Activated naive CD4-positive, alpha-beta T cell treated with anti-CD3 and anti-CD28 coated beads, Interleukin-2, amount 10 ng/mL, durations not matched to agents 7 days and 5 days (primary cell): Measurements from ENCODE around the gene BBX.

Source experiments
- CTCF ChIA-PET: fragments of 350-600 bp; sonication (Branson Sonifier 250); formaldehyde crosslinking; loops from one replicate; lab custom pipeline; 2021; ENCODE audit warnings: antibody characterized with exemption; lab: Charles Lee
- DNase-seq: peaks from one replicate; pipeline ENCODE4 v3.0.0-alpha.2; 2020
- H3K27ac Mint-ChIP-seq: one replicate; pipeline ENCODE4 v1.8.0; 2021; ENCODE audit warnings: mild to moderate bottlenecking, moderate library complexity, mixed read lengths
- H3K27me3 Mint-ChIP-seq: one replicate; pipeline ENCODE4 v1.8.0; 2021; ENCODE audit warnings: mild to moderate bottlenecking, mixed read lengths
- H3K36me3 Mint-ChIP-seq: one replicate; pipeline ENCODE4 v1.8.0; 2021; ENCODE audit warnings: mixed read lengths
- H3K4me1 Mint-ChIP-seq: one replicate; pipeline ENCODE4 v1.8.0; 2021; ENCODE audit warnings: mixed read lengths
- H3K4me3 Mint-ChIP-seq: one replicate; pipeline ENCODE4 v1.8.0; 2021; ENCODE audit warnings: mild to moderate bottlenecking, moderate library complexity, mixed read lengths
- H3K9me3 Mint-ChIP-seq: one replicate; pipeline ENCODE4 v1.8.0; 2021; ENCODE audit warnings: mixed read lengths

BBX gene

GRCh38 chr3:107523539-107524325 lies 970 bp downstream of the BBX start:
- peaks cover 24% of the 10 kb centered on the region for H3K4me1 Mint-ChIP-seq
- peaks cover 10% of the 10 kb centered on the region for H3K27me3 Mint-ChIP-seq
- CTCF ChIA-PET = no interaction called here
- peak overlapping the region; percentile 99 for H3K4me3 Mint-ChIP-seq
- H3K9me3 Mint-ChIP-seq = no peaks in the 10 kb centered on the region
- peaks cover 15% of the 10 kb centered on the region for H3K36me3 Mint-ChIP-seq
- H3K27ac Mint-ChIP-seq = peak overlapping the region; percentile 99
- DNase-seq = peak; percentile 65

- Mint-ChIP-seq H3K4me1 (peaks cover 24% of the 10 kb centered on the region), H3K36me3 (peaks cover 17% of the 10 kb centered on the region), H3K9me3 (no peaks in the 10 kb centered on the region), H3K27me3 (peaks cover 9% of the 10 kb centered on the region), H3K4me3 (peak overlapping the region; percentile 99), H3K27ac (peak overlapping the region; percentile 99)
- DNase-seq = no peak
- CTCF ChIA-PET = interaction anchor here (0.6 kb wide), 1 partner anchor 103 kb away, joined by 3 read pairs; no protein-coding TSS in a partner anchor
Measured at GRCh38 chr3:107524326-107524840, 1.6 kb downstream of the BBX start.

- Mint-ChIP-seq H3K27ac (peak overlapping the region; percentile 99), H3K27me3 (peaks cover 9% of the 10 kb centered on the region), H3K9me3 (no peaks in the 10 kb centered on the region), H3K36me3 (peaks cover 22% of the 10 kb centered on the region), H3K4me3 (peak overlapping the region; percentile 99), H3K4me1 (peaks cover 24% of the 10 kb centered on the region)
- CTCF ChIA-PET = interaction anchor here (0.6 kb wide), 1 partner anchor 104 kb away, joined by 3 read pairs; no protein-coding TSS in a partner anchor
- peak; percentile 60 for DNase-seq
Measured at GRCh38 chr3:107524841-107525643, 2.3 kb downstream of the BBX start.

GRCh38 chr3:107525644-107526305 lies 3.0 kb downstream of the BBX start:
- peak overlapping the region; percentile 88 for H3K27ac Mint-ChIP-seq
- H3K9me3 Mint-ChIP-seq = no peaks in the 10 kb centered on the region
- peak overlapping the region; percentile 88 for H3K4me3 Mint-ChIP-seq
- peaks cover 22% of the 10 kb centered on the region for H3K36me3 Mint-ChIP-seq
- peaks cover 9% of the 10 kb centered on the region for H3K27me3 Mint-ChIP-seq
- CTCF ChIA-PET = interaction anchor here (0.9 kb wide), 1 partner anchor 175 kb away, joined by 3 read pairs; no protein-coding TSS in a partner anchor
- peaks cover 24% of the 10 kb centered on the region for H3K4me1 Mint-ChIP-seq
- DNase-seq = peak; percentile 37

- no peak overlapping the region for H3K27ac Mint-ChIP-seq
Measured at GRCh38 chr3:107531917-107532469, 9.2 kb downstream of the BBX start.

GRCh38 chr3:107540857-107541256 lies 18.1 kb downstream of the BBX start:
- DNase-seq = no peak
- H3K27ac Mint-ChIP-seq = no peak overlapping the region
- no peaks in the 10 kb centered on the region for H3K9me3 Mint-ChIP-seq
- no peaks in the 10 kb centered on the region for H3K36me3 Mint-ChIP-seq
- H3K27me3 Mint-ChIP-seq = no peaks in the 10 kb centered on the region
- CTCF ChIA-PET = no interaction called here
- no peaks in the 10 kb centered on the region for H3K4me1 Mint-ChIP-seq
- no peak overlapping the region for H3K4me3 Mint-ChIP-seq

More at GRCh38 chr3:107531917-107532469, 9.2 kb downstream of the BBX start:
- DNase-seq = no peak
- Mint-ChIP-seq H3K4me1 (peaks cover under 1% of the 10 kb centered on the region), H3K36me3 (peaks cover 17% of the 10 kb centered on the region), H3K9me3 (no peaks in the 10 kb centered on the region), H3K4me3 (no peak overlapping the region), H3K27me3 (no peaks in the 10 kb centered on the region)
- CTCF ChIA-PET = no interaction called here

- no peaks in the 10 kb centered on the region for H3K36me3 Mint-ChIP-seq
- no peaks in the 10 kb centered on the region for H3K4me1 Mint-ChIP-seq
- no peaks in the 10 kb centered on the region for H3K9me3 Mint-ChIP-seq
- H3K27me3 Mint-ChIP-seq = no peaks in the 10 kb centered on the region
- DNase-seq = no peak
- no peak overlapping the region for H3K4me3 Mint-ChIP-seq
- CTCF ChIA-PET = interaction anchor here (0.7 to 1.7 kb wide), 4 partner anchors 112 to 307 kb away, joined by 3 to 7 read pairs (median 4); no protein-coding TSS in a partner anchor
- no peak overlapping the region for H3K27ac Mint-ChIP-seq
Measured at GRCh38 chr3:107542665-107543064, 19.9 kb downstream of the BBX start.

- Mint-ChIP-seq H3K9me3 (peaks cover 3% of the 10 kb centered on the region), H3K27ac (no peak overlapping the region), H3K4me3 (no peak overlapping the region), H3K4me1 (no peaks in the 10 kb centered on the region), H3K36me3 (peaks cover 2% of the 10 kb centered on the region), H3K27me3 (no peaks in the 10 kb centered on the region)
- DNase-seq = no peak
- CTCF ChIA-PET = interaction anchor here (1.0 to 1.7 kb wide), 4 partner anchors 113 to 308 kb away, joined by 3 to 7 read pairs (median 5); no protein-coding TSS in a partner anchor
Measured at GRCh38 chr3:107543666-107544065, 20.9 kb downstream of the BBX start.

- Mint-ChIP-seq H3K36me3 (peaks cover 2% of the 10 kb centered on the region), H3K4me1 (no peaks in the 10 kb centered on the region), H3K4me3 (no peak overlapping the region), H3K27ac (no peak overlapping the region), H3K27me3 (no peaks in the 10 kb centered on the region), H3K9me3 (peaks cover 5% of the 10 kb centered on the region)
- DNase-seq = no peak
- CTCF ChIA-PET = interaction anchor here (1.0 to 1.3 kb wide), 2 partner anchors 84 to 273 kb away, joined by 3 read pairs; no protein-coding TSS in a partner anchor
Measured at GRCh38 chr3:107545680-107546120, 22.9 kb downstream of the BBX start.

- H3K36me3 Mint-ChIP-seq = peaks cover 2% of the 10 kb centered on the region
- H3K9me3 Mint-ChIP-seq = peaks cover 5% of the 10 kb centered on the region
- H3K27ac Mint-ChIP-seq = no peak overlapping the region
- H3K4me3 Mint-ChIP-seq = no peak overlapping the region
- DNase-seq = no peak
- no peaks in the 10 kb centered on the region for H3K27me3 Mint-ChIP-seq
- CTCF ChIA-PET = no interaction called here
- H3K4me1 Mint-ChIP-seq = no peaks in the 10 kb centered on the region
Measured at GRCh38 chr3:107548601-107549000, 25.8 kb downstream of the BBX start.

- no peak overlapping the region for H3K27ac Mint-ChIP-seq
- CTCF ChIA-PET = interaction anchor here (1.2 kb wide), 1 partner anchor 126 kb away, joined by 3 read pairs; no protein-coding TSS in a partner anchor
Measured at GRCh38 chr3:107555359-107555758, 32.6 kb downstream of the BBX start.

GRCh38 chr3:107557743-107558142 lies 35.0 kb downstream of the BBX start:
- H3K4me1 Mint-ChIP-seq = peaks cover 3% of the 10 kb centered on the region
- DNase-seq = no peak
- H3K4me3 Mint-ChIP-seq = no peak overlapping the region
- H3K27me3 Mint-ChIP-seq = no peaks in the 10 kb centered on the region
- no peaks in the 10 kb centered on the region for H3K9me3 Mint-ChIP-seq
- CTCF ChIA-PET = interaction anchor here (1.8 kb wide), 1 partner anchor 17 kb away, joined by 3 read pairs; no protein-coding TSS in a partner anchor
- H3K27ac Mint-ChIP-seq = no peak overlapping the region
- H3K36me3 Mint-ChIP-seq = no peaks in the 10 kb centered on the region

More at GRCh38 chr3:107555359-107555758, 32.6 kb downstream of the BBX start:
- H3K9me3 Mint-ChIP-seq = no peaks in the 10 kb centered on the region
- no peaks in the 10 kb centered on the region for H3K36me3 Mint-ChIP-seq
- DNase-seq = no peak
- H3K4me1 Mint-ChIP-seq = peaks cover 3% of the 10 kb centered on the region
- H3K4me3 Mint-ChIP-seq = no peak overlapping the region
- no peaks in the 10 kb centered on the region for H3K27me3 Mint-ChIP-seq

- Mint-ChIP-seq H3K36me3 (no peaks in the 10 kb centered on the region), H3K4me3 (no peak overlapping the region), H3K9me3 (no peaks in the 10 kb centered on the region), H3K27ac (no peak overlapping the region), H3K27me3 (no peaks in the 10 kb centered on the region), H3K4me1 (peaks cover 3% of the 10 kb centered on the region)
- CTCF ChIA-PET = interaction anchor here (1.1 to 1.2 kb wide), 2 partner anchors 50 to 130 kb away, joined by 3 read pairs; no protein-coding TSS in a partner anchor
- no peak for DNase-seq
Measured at GRCh38 chr3:107560166-107560565, 37.4 kb downstream of the BBX start.
